Measurements from ENCODE around the gene SLC2A4RG. TPM values are rescaled to one million over a fixed set of nuclear protein-coding genes. Genes with fewer than 3 reads are reported as not detected.

Gene SLC2A4RG
- total and polyA plus RNA-seq, 2 of the 13 experiments (the other 11 are each of a cell fraction or from before 2014, with no cell fraction given): 91.4 to 95.9 TPM

DNA sequence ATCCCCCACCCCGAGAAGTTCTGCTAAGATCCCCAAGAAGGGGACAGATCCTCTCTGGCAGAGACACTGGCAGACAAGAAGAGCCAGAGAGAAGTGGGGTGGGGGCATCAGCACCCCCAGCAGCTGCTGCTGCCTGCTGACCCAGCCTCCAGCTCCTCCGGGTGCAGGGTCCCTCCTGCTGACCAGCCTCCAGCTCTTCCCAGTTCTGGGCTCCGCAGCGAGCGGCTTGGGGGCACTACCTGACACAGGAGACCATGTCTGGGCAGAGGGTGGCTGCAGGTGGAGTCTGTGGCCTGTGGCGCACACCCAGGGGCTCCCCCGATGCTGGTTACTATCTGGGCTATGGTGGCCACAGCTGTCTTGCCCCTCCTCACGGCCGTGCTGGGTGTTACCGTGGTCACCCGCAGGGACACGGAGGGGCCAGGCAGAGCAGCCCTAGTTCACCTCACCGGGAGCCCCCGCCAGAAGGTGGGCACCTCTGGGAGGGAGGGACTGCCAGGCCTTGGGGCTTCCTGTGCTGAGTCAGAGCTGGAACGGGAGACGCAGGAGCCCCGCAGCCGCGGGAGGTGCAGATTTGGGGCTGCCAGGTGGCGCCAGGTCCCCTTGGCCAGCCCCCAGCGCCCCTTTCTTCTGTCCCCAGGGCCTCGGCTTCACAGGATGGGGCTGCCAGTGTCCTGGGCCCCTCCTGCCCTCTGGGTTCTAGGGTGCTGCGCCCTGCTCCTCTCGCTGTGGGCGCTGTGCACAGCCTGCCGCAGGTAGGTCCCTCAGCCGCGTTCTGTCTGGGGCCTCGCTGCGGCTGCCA, 2.5 kb upstream of the SLC2A4RG start (continued):
- TF ChIP-seq, protein P1, sequence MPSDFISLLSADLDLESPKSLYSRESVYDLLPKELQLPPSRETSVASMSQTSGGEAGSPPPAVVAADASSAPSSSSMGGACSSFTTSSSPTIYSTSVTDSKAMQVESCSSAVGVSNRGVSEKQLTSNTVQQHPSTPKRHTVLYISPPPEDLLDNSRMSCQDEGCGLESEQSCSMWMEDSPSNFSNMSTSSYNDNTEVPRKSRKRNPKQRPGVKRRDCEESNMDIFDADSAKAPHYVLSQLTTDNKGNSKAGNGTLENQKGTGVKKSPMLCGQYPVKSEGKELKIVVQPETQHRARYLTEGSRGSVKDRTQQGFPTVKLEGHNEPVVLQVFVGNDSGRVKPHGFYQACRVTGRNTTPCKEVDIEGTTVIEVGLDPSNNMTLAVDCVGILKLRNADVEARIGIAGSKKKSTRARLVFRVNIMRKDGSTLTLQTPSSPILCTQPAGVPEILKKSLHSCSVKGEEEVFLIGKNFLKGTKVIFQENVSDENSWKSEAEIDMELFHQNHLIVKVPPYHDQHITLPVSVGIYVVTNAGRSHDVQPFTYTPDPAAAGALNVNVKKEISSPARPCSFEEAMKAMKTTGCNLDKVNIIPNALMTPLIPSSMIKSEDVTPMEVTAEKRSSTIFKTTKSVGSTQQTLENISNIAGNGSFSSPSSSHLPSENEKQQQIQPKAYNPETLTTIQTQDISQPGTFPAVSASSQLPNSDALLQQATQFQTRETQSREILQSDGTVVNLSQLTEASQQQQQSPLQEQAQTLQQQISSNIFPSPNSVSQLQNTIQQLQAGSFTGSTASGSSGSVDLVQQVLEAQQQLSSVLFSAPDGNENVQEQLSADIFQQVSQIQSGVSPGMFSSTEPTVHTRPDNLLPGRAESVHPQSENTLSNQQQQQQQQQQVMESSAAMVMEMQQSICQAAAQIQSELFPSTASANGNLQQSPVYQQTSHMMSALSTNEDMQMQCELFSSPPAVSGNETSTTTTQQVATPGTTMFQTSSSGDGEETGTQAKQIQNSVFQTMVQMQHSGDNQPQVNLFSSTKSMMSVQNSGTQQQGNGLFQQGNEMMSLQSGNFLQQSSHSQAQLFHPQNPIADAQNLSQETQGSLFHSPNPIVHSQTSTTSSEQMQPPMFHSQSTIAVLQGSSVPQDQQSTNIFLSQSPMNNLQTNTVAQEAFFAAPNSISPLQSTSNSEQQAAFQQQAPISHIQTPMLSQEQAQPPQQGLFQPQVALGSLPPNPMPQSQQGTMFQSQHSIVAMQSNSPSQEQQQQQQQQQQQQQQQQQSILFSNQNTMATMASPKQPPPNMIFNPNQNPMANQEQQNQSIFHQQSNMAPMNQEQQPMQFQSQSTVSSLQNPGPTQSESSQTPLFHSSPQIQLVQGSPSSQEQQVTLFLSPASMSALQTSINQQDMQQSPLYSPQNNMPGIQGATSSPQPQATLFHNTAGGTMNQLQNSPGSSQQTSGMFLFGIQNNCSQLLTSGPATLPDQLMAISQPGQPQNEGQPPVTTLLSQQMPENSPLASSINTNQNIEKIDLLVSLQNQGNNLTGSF (CRISPR knock-in tag; IDR thresholded peaks at IDR 0.05): no peak
- TF ChIP-seq HNRNPL (IDR thresholded peaks at IDR 0.05; ENCODE audit: low read depth, low read length) (peak; percentile 91), ZMYM2 (CRISPR knock-in tag; IDR thresholded peaks at IDR 0.05) (no peak), ELF3 (CRISPR knock-in tag; IDR thresholded peaks at IDR 0.05) (no peak), DNMT3B (CRISPR knock-in tag; conservative IDR thresholded peaks at IDR 0.05) (no peak), ZNF746 (CRISPR knock-in tag; IDR thresholded peaks at IDR 0.05) (no peak), SRSF1 (optimal IDR thresholded peaks at IDR 0.05; ENCODE audit: low read depth, low read length) (peak; percentile 61), ZNF282 (IDR thresholded peaks at IDR 0.05; ENCODE audit: partially characterized antibody) (no peak), U2AF1 (optimal IDR thresholded peaks at IDR 0.05; ENCODE audit: low read depth, low read length) (peak; percentile 77), TEAD2 (CRISPR knock-in tag; IDR thresholded peaks at IDR 0.05) (no peak), HOXA9 (CRISPR knock-in tag; IDR thresholded peaks at IDR 0.05; ENCODE audit: borderline replicate concordance) (no peak), ZNF557 (CRISPR knock-in tag; IDR thresholded peaks at IDR 0.05) (no peak), CHCHD3 (CRISPR knock-in tag; IDR thresholded peaks at IDR 0.05) (peak; percentile 91), ZNF138 (CRISPR knock-in tag; IDR thresholded peaks at IDR 0.05; ENCODE audit: low read depth) (no peak; the same call in 1 of the 2 replicates)
- TF ChIP-seq, protein P2, sequence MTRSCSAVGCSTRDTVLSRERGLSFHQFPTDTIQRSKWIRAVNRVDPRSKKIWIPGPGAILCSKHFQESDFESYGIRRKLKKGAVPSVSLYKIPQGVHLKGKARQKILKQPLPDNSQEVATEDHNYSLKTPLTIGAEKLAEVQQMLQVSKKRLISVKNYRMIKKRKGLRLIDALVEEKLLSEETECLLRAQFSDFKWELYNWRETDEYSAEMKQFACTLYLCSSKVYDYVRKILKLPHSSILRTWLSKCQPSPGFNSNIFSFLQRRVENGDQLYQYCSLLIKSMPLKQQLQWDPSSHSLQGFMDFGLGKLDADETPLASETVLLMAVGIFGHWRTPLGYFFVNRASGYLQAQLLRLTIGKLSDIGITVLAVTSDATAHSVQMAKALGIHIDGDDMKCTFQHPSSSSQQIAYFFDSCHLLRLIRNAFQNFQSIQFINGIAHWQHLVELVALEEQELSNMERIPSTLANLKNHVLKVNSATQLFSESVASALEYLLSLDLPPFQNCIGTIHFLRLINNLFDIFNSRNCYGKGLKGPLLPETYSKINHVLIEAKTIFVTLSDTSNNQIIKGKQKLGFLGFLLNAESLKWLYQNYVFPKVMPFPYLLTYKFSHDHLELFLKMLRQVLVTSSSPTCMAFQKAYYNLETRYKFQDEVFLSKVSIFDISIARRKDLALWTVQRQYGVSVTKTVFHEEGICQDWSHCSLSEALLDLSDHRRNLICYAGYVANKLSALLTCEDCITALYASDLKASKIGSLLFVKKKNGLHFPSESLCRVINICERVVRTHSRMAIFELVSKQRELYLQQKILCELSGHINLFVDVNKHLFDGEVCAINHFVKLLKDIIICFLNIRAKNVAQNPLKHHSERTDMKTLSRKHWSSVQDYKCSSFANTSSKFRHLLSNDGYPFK (CRISPR knock-in tag; IDR thresholded peaks at IDR 0.05; ENCODE audit: borderline replicate concordance): no peak
- TF ChIP-seq, protein P3, sequence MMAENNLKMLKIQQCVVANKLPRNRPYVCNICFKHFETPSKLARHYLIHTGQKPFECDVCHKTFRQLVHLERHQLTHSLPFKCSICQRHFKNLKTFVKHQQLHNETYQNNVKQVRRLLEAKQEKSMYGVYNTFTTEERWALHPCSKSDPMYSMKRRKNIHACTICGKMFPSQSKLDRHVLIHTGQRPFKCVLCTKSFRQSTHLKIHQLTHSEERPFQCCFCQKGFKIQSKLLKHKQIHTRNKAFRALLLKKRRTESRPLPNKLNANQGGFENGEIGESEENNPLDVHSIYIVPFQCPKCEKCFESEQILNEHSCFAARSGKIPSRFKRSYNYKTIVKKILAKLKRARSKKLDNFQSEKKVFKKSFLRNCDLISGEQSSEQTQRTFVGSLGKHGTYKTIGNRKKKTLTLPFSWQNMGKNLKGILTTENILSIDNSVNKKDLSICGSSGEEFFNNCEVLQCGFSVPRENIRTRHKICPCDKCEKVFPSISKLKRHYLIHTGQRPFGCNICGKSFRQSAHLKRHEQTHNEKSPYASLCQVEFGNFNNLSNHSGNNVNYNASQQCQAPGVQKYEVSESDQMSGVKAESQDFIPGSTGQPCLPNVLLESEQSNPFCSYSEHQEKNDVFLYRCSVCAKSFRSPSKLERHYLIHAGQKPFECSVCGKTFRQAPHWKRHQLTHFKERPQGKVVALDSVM (CRISPR knock-in tag; IDR thresholded peaks at IDR 0.05): no peak
- TF ChIP-seq, protein P4, sequence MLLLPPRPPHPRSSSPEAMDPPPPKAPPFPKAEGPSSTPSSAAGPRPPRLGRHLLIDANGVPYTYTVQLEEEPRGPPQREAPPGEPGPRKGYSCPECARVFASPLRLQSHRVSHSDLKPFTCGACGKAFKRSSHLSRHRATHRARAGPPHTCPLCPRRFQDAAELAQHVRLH (CRISPR knock-in tag; IDR thresholded peaks at IDR 0.05; ENCODE audit: borderline replicate concordance, low read depth): no peak; the same call in 1 of the 2 replicates
- TF ChIP-seq, protein P5, sequence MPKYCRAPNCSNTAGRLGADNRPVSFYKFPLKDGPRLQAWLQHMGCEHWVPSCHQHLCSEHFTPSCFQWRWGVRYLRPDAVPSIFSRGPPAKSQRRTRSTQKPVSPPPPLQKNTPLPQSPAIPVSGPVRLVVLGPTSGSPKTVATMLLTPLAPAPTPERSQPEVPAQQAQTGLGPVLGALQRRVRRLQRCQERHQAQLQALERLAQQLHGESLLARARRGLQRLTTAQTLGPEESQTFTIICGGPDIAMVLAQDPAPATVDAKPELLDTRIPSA (CRISPR knock-in tag; IDR thresholded peaks at IDR 0.05; ENCODE audit: borderline replicate concordance): no peak

Data from HepG2 (cell line).